GM21825 (cell line): ENCODE measurements around the gene EPHB2.
"Not testable (repeated sequence)": the region's sequence is repeated elsewhere in the genome, so short reads cannot be mapped to it uniquely, and the experiment has no call there.

Experiments used
- ATAC-seq: cut with Tn5 transposase; IDR thresholded peaks from one replicate; pipeline ENCODE4 v1.9.1; 2021; ENCODE audit warnings: mild to moderate bottlenecking, moderate library complexity; ENCODE audit not compliant: unreplicated experiment

Gene EPHB2

DNA sequence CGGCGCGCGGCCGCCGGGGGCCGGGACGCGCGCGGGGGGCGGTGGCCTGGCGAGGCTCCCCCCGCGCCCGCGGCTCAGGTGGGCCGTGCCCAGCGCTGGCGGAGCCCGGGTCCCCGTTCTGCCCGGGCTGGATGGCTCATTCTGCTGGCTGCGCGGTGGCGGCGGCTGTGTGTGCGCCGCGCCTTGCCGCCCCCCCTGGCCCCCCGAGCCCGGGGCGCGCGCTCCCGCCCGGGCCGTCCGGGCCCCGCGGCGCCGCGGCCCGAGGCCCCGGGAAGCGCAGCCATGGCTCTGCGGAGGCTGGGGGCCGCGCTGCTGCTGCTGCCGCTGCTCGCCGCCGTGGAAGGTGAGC lies at the start of gene EPHB2:
Gene EPHB2 (plus strand): TSS at position 139 of the 349 bp plus-strand sequence. CDS start 144 bp downstream, at position 283.
- ATAC-seq = no peak

DNA sequence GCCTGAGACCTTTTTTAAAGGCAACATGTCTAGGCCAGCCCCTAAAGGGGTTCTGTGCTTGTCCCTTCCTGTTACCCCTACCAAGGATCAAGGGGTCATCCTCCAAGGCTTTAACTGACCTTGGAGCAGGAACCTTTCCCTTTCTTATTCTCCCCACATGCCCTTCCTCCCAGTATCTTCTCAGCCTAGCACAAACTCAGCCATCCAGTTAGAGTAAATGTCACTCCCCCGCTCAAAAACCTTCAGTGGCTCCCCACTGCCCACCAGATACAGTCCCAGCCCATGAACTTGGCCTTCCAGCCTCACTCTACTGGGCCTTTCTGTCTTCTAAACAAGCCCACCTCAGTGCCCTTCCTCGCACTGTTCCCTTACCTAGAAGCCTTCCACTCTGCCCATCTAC lies 48.8 kb upstream of the EPHB2 start:
- no peak for ATAC-seq

DNA sequence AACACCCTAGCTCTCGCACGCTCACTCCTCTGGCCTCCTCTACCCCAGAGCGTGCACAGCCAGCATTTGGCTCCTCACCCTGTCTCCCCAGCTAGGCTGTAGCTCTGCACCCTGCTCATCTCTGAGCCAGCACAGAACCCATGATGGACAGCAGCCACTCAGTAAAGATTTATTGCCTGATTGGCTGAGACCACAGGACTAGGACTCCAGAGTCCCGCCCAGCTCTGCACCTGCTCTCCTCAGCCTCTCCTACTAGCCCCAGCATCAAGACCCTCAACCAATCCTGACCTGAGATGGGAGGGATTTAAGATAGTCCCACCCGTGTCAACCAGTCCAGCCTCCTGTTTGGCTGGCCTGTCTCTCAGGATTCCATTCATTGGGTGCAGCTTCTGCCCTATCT lies 48.3 kb upstream of the EPHB2 start:
- no peak for ATAC-seq

DNA sequence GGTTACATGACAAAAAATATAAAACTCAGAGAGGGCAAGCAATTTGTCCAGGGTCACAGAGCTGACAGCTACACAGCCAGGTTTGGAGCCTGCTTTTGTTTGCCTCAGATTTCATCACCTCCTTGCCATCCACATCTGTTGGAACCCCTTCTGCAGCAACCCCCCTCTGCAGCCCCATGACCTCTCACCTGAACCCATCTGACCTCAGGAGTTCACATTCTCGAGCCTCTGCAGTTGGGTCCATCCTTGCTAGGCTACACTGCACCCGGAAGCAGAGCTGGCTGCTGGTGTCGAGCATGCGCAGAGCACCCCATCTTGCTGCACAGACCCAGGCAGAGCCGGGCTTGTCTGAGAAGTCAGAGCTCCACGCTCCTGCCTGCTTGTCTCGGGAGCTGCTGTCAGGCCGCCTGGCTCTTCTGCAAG lies 47.6 kb upstream of the EPHB2 start:
- ATAC-seq = no peak

DNA sequence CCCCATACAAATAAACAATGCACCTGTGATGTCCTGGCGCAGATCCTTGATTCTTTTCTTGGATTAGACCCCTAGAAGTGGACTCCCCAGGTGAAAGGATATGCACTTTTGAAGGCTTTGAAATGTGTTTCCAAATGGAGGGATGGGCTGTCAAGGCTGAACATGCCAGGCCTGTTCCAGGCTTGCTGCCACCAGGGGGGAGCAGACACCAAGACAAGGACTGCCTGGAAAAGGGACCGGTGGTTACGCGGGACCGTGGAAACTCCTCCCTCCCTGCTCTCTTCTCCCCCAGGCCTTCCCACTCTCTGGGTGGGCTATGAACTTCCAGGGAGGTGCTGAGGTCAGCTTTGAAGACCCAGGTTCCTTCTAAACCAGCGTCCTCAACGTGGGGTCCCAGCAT lies 44.9 kb upstream of the EPHB2 start:
- no peak for ATAC-seq

DNA sequence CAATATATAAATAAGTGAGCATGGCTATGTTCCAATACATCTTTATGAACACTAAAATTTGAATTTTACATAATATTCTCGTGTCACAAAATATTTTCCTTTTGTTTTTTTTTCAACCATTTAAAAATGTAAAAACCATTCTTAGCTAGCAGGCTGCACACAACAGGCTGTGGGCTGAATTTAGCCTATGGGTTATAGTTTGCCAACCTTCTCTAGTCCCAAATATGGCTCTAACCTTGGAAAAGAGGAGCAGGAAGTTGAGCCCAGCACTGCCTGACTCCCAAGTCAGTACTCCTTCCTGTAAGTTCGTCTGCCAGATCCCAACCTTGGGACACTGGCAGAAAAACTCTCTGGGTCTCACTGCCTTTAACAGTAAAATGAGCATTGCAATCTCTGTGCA lies 44.2 kb upstream of the EPHB2 start:
- no peak for ATAC-seq

DNA sequence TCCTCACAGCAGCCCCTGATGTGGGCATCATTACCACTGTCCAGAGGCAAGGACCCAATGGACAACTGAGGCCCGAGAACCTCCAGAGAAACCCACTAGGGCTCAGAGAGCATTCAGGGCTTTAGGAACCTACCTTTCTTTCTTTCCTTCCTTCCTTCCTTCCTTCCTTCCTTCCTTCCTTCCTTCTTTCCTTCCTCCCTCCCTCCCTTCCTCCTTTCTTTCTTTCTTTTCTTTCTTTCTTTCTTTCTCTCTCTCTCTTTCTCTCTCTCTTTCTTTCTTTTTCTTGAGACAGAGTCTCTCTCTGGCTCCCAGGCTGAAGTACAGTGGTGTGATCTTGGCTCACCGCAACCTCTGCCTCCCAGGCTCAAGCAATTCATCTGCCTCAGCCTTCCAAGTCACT lies 41.8 kb upstream of the EPHB2 start:
- not testable (repeated sequence) for ATAC-seq

DNA sequence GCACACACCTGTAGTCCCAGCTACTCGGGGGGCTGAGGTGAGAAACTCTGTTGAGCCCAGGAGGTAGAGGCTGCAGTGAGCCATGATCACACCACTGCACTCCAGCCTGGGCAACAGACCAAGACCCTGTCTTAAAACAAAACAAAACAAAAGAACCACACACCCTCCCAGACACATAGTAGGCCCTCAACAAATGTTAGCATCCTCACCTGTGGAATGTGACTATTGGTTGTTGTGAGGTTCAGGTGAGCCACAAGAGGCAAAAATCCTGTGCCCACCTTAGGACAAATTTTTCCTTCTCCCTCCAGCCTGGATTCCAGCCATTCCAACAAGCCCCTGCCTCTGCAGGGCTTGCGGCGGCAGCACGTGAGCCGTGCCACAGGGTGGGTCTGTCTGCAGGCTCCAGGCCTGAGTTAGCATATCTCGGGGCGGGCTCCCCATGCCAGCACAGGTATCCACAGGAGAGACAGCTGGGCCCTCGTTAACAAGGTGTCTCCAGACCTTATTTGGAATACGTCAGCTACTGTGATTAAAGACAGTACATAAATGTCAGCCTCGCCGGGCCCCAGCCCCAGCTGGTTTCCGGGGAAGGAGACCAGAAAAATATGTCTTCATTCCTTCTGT lies 40.2 kb upstream of the EPHB2 start:
- ATAC-seq = no peak

DNA sequence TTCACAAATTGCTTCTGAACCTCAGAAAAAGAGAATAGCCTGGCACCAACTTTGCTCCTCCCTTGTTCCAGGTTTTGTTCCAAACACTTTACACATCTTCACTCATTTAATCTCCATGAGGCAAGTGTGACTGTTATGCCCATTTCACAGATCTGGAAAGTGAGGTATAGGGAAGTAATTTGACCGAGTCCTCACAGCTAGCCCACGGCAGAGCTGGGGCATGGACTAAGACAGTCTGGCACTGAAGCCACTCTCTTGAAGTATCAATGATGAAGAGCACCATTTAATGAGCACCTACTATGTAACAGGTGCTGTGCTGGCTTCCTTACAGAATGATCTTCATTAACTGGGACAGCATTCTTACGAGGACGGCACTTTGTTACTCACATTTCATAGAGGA lies 38.6 kb upstream of the EPHB2 start:
- ATAC-seq = no peak

DNA sequence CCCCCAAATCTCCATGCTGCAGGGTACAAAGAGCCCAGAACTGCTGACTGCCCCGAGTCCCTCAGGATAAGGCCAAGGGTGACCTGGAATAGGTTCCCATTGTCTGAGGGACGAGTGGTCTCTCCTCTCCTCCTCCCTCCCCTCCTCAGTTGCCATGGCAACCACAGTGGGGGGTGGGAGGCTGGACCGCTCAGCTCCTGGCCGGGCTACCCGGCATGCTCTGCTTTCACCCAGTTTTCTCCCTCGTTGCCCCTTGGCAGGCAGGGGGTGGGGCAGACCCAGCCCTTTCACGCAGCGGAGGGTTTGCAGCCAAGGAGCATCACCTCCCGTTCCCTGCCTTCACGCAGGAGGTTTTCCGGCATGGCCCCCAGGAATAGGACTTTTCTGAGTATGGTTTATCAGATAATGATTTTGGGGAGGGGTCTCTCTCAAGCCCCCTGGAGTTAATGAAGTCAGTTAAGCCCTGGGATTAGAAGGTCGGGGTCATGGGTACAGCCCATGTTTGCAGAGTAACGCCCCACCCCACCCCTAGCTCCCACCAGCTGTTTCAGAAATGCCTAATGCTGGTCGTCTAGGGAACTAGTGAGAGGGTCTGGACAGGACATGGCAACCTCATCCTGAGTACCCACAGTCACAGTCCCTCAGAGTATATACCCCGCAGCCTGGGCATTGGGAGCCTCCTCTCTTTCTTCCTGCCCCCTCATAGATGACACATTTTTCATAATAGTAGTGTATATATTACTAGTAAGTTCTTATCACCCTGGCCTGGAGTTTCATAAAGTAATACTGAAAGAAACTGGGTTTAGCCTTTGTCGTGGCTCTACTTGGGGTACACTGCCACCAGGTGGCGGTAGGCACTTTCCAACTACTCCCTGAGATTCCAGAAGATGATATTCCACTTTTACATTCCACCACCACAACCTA lies 36.9 kb upstream of the EPHB2 start:
- ATAC-seq = no peak

DNA sequence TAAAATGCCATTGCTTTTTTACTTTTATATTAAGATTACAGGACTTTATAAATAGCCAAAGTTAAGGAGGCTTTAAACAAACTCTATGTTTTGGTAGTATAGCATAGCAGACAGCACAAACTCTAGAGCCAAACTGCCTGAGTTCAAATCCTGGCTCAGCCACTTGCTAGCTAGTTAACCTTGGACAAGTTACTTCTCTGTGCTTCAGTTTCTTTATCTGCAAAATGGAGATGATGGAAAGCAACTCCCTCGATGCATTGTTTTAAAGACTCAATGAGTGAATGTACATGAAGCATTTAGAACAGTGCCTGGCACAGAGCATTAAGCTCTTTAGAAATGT lies 36.3 kb upstream of the EPHB2 start:
- no peak for ATAC-seq

DNA sequence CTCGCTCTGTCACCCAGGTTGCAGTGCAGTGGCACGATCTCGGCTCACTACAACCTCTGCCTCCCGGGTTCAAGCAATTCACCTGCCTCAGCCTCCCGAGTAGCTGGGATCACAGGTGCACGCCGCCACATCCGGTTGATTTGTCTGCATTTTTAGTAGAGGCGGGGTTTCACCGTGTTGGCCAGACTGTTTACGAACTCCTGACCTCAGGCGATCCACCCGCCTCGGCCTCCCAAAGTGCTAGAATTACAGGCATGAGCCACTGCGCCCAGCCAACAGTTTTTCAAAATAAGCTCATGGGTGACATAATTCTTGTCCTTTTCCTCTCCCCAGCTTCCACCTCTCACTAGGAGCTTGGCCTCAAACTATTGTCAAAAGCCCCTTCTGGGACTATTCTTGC lies 34.5 kb upstream of the EPHB2 start:
- ATAC-seq = not testable (repeated sequence)

DNA sequence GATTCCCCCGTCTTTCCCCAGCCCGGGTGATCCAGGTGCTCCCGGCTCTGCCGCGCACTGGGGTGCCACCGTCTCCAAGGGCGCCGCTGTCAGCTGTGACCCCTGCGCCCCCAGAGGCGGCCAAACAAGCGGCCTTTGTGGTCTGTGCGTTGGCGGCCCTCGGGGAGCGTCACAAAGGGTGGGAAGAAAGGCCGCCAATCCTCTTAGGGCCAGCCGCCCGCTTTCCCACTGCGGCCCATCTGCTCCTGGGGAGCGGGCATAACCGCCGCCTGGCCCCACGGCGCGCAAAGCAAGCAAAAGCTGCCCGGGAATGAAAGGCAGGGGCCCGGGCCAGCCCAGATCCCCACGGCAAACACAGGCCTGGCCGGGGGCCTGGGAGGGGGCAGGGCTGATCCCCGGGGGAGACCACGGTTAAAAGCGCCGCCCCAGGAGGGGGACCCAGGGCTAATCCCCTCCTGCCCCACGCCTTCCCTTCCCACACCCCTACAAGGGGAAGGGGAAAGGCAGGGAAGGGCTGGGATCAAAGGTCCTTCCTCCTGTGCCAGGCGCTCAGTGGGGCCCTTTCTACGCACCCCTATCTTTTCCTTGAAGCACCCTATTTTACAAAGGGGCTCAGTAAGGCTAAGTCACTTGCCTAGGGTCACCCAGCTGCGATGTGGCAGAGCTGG lies 33.6 kb upstream of the EPHB2 start:
- ATAC-seq = no peak

DNA sequence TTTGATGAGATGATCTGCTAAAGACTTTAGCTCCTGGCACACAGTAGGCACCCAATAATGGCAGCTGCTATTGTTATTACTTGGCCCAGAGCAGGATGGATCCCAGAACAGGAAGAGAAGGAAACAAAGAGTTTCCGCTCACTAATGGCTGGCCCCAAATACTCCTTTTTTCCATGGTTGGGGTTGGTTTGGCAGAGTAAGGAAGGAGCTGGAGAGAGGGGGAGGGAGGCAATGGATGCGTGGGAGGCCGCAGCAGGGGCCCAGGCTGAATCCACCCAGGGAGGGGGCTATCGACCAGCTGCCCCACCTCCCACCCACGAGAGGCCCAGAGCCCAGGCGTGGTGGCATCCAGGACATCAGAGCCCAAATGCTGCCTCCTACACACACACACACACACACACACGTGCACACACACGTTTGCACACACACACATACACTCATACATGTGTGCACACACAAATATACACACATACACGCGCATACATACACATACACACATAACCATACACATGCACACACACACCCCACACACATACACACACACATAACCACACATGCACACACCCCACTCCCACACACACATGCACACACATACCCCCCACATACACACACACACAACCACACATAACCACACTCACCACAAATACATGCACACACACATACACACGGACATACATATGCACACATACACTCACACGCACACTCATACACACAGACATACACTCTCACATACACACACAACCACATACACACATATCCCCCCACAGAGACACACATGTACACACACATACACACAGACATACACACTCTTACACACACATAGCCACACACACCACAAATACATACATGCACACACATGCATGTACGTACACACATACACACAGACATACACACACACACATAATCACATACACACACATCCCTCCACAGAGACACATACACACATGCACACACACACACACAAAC lies 32.4 kb upstream of the EPHB2 start:
- no peak for ATAC-seq

DNA sequence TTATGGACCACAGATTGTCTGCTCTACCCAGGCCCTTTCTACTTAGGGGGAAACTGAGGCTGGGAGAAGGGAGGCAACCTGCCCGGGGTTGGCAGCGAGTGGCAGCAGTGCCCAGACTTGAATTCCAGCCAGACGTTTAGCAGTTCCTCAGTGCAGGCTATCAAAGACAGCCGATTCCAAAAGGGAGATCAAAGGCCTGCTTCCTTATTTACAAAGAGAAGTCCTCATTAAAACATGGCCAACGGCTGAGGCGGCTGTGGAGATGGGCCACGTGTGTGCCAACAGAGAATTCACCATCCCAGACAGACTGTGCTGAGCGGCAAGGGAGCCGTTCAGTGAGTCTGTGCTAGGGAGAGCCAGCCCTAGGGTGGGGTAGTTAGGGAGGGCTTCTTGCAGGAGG lies 29.9 kb upstream of the EPHB2 start:
- ATAC-seq = no peak

DNA sequence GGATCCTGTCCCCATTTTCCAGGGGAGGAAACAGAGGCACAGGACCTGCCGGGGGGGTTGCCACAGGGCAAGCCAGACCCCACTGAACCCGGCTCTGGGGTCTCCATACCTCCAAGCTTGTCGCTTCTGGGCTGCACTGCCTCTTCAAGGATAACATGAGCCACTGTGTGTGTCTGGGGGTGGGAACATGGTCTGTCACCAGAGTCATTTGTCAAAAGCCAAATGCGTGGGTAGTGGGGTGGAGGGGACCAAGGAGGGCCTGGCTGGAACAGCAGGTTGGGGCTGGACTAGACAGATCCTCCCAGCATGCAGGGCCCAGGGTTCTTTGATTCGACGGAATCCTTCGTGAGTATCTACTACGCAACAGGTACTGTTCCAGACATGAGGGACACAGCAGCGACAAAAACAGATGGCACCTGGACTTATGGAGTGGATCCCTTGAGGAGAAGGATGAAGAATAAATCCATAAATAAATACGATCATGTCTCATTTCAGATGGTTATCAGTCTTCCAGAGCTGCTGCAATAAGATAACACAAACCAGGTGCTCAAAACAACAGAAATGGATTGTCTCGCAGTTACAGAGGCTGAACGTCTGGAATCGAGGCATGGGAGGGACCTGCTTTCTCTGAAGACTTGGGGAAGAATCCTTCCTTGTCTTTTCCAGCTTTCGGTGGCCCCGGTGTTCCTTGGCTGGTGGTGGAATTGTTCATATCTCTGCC lies 28.9 kb upstream of the EPHB2 start:
- ATAC-seq = no peak

DNA sequence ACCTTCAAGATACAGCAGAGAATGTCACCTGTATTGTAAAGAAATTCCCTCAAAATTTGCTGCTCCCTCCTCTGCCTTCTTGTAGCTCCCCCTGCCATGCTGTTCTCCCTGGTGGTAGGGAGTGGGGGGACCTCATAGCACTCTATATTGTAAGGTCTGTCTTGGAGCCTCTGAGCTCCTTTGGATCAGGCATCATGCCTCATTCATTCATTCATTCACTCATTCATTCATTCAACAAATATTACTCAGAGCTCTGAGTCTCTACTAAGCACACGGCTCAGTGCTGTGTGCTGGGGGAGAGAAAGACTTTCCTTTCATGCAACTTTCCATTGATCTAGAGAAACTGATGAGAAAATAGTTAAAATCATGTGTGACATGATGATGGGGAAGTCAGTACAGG lies 27.1 kb upstream of the EPHB2 start:
- ATAC-seq = no peak

DNA sequence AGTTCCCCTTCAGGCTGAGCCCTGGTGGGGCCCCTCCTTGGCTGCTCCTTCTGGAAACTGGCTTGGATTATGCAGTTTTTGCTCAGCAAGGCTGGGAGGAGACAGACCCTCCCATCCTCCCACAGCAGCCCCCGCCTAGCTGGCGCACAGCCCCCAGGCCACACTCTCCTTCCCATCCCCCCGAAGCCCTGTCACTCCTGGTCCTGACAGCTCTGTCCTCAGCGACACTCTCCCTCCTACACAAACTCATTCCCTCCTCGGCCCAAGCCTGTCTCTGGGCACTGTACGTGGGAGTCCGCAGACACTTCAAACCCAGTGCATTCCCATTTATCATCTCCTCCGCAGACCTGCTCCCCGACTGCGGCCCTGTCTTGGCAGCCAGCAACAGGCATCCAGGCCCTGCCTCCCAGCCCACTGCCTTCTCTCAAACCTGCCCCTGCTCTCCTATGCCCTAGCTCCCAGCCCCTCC lies 25.0 kb upstream of the EPHB2 start:
- no peak for ATAC-seq

DNA sequence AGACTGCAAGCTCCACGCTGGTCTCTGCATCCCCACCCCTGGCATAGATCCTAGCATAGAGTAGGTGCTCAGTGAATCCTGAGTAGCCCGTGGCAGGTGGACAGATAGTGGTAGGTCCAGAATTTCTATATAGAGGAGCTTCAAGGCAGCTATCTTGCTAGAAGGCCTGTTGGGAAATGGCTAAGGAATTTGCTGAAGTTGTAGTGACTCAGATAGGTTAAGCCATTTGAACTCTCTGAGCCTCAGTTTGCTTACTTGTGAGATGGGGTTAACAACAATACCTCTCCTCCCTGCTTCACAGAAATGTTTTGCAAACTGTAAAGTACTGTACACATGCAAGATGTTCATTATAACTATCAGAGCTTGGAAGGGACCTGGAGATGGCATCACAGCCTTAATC lies 23.4 kb upstream of the EPHB2 start:
- no peak for ATAC-seq

DNA sequence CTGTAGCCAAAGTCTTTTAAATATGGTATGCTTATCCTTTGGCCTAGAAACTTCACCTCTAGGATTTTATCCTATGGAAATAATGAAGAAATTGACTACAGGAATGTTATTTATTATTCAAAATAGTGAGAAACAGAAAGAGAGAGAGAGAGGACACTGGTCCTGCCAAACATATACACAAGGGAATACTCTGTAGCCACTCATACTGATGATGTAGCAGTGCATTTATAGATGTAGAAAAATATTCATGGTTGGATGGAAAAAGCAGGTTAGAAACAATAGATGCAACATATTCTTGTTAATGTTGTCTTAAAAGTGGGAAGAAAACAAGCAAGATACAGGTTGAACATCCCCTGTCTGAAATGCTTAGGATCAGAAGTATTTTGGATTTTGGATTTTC lies 22.2 kb upstream of the EPHB2 start:
- ATAC-seq = no peak
